Transverse colon (tissue), 4 donors: ENCODE results near the gene IRF6. TPM values are rescaled to one million over a fixed set of nuclear protein-coding genes. Genes with fewer than 3 reads are reported as not detected.
A peak's percentile ranks its signal among the peaks of the same experiment; 100 is the strongest.

Experiments
- DNase-seq: peaks from one replicate; pipeline ENCODE4 v3.0.0-alpha.2; 2019
- H3K27ac ChIP-seq, 4 donors: fragments of 200-600 bp; sonication (generic); 2 replicates each; pipeline ENCODE4 v1.5.1; 2016 to 2018; ENCODE audit warnings: inconsistent platforms in 4 of 4
- H3K27me3 ChIP-seq: fragments of 200-600 bp; sonication (generic); 2 replicates; pipeline ENCODE4 v1.5.1; 2017; ENCODE audit warnings: inconsistent platforms
- H3K36me3 ChIP-seq, 4 donors: fragments of 200-600 bp; sonication (generic); 2 replicates each; pipeline ENCODE4 v1.5.1; 2017 to 2019; ENCODE audit warnings: inconsistent platforms in 4 of 4
- H3K4me1 ChIP-seq, 4 donors: fragments of 200-600 bp; sonication (generic); 2 replicates each; pipeline ENCODE4 v1.5.1; 2017 to 2020; ENCODE audit warnings: inconsistent platforms in 4 of 4
- H3K4me3 ChIP-seq, 4 donors: fragments of 200-600 bp; sonication (generic); 1 replicate in 1 of 4; 2 replicates in 3 of 4; pipeline versions ENCODE4 v1.5.1 to v1.6.1; 2017 to 2019; ENCODE audit warnings: inconsistent platforms in 4 of 4
- H3K9me3 ChIP-seq, 2 donors: fragments of 200-600 bp; sonication (generic); 2 replicates each; pipeline ENCODE4 v1.5.1; 2017 to 2019; ENCODE audit warnings: inconsistent platforms in 2 of 2
- EP300 ChIP-seq: sonication (generic); formaldehyde crosslinking; IDR thresholded peaks from one replicate; pipeline ENCODE4 v1.6.1; 2017; ENCODE audit warnings: antibody characterized with exemption, low read depth
- POLR2A ChIP-seq: fragments of 450-650 bp; IDR thresholded peaks from one replicate; pipeline ENCODE4 v1.6.1; 2016; ENCODE audit warnings: antibody characterized with exemption, mild to moderate bottlenecking, moderate library complexity
- POLR2AphosphoS5 ChIP-seq, 3 donors: sonication (generic); formaldehyde crosslinking; IDR thresholded peaks; one replicate each; pipeline ENCODE4 v1.6.1; 2016; ENCODE audit warnings: antibody characterized with exemption in 3 of 3
- WGBS, 2 donors: methylation state at CpG; one replicate each; pipeline ENCODE4 v1.1.5; 2018; ENCODE audit warnings: low coverage in 1 of 2; 5-methylcytosine and 5-hydroxymethylcytosine counted together
- in situ Hi-C, 4 donors: fragments of 200-750 bp; cut with MboI; loops; one replicate each; pipeline versions ENCODE4 v1.15.0 to v1.15.1; 2017; ENCODE audit warnings: low sequenced_read_pairs in 3 of 4, low pct_ligation_motif_present in 1 of 4, low pct_unique_long_range_greater_than_20kb in 1 of 4
- intact Hi-C: fragments of 100-400 bp; cut with DNase I; formaldehyde crosslinking; loops from one replicate; pipeline ENCODE4 v1.15.1; 2023; ENCODE audit warnings: low total_unique reads
- total RNA-seq, 4 donors: library from RNA; depleted of rRNA; stranded (reverse); fragments of >200 nt; gene quantifications; one replicate each; pipeline ENCODE4 v1.1.0, GENCODE V29; 2016
- TF ChIP-seq, protein P1 (sequence below), 5 experiments: fragments of 200-600 bp in 3 of 5; fragments of 450-650 bp in 2 of 5; sonication (generic) in 3 of 5; IDR thresholded peaks; 1 replicate in 2 of 5; 2 replicates in 3 of 5; pipeline ENCODE4 v1.5.1; 2016 to 2017; ENCODE audit warnings: antibody characterized with exemption in 5 of 5, inconsistent platforms in 3 of 5, mild to moderate bottlenecking in 2 of 5, moderate library complexity in 1 of 5

The IRF6 gene
- total RNA-seq, 4 donors from 2014 or later = 26.1 to 78.0 (median 44.4) TPM

DNA sequence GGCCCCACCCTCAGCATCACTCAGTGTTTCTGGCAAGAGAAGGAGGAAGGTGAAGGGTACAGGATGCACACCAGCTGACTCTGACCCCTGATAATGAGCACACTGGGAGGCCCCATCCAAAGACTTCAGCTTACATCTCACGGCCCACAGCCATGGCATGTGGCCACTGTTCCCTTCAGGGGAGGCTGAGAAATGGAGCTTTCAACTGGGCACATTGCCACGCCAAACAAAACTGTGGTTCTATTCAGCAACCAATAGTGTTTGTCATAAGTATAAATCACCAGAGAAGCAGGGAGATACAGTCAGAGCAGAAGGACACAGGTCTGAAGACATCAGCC is 62.8 kb downstream of the IRF6 start:
- no peak overlapping the region for H3K4me3 ChIP-seq
- peak overlapping the region in 2 of 4 donors; percentile 24 to 39 for H3K27ac ChIP-seq
- H3K4me1 ChIP-seq = peaks cover 0 to 6% (median under 1%) of the 10 kb centered on the region in 4 donors
- 65% methylated on average over 2 of the region's 2 CpGs; no CpG with 5 or more reads in 1 of the 2 donors for WGBS, 2 donors
- no peak for TF ChIP-seq POLR2AphosphoS5 (IDR thresholded peaks at IDR 0.05)
- no peak for TF ChIP-seq POLR2A
- no peak for TF ChIP-seq EP300
- TF ChIP-seq, protein P1, sequence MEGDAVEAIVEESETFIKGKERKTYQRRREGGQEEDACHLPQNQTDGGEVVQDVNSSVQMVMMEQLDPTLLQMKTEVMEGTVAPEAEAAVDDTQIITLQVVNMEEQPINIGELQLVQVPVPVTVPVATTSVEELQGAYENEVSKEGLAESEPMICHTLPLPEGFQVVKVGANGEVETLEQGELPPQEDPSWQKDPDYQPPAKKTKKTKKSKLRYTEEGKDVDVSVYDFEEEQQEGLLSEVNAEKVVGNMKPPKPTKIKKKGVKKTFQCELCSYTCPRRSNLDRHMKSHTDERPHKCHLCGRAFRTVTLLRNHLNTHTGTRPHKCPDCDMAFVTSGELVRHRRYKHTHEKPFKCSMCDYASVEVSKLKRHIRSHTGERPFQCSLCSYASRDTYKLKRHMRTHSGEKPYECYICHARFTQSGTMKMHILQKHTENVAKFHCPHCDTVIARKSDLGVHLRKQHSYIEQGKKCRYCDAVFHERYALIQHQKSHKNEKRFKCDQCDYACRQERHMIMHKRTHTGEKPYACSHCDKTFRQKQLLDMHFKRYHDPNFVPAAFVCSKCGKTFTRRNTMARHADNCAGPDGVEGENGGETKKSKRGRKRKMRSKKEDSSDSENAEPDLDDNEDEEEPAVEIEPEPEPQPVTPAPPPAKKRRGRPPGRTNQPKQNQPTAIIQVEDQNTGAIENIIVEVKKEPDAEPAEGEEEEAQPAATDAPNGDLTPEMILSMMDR (IDR thresholded peaks at IDR 0.05) = no peak
- H3K27me3 ChIP-seq = no peaks in the 10 kb centered on the region
- H3K9me3 ChIP-seq = no peaks in the 10 kb centered on the region
- intact Hi-C loops (no loop called here), in situ Hi-C loops (no loop called here)
- no peaks in the 10 kb centered on the region for H3K36me3 ChIP-seq
- no peak for DNase-seq

DNA sequence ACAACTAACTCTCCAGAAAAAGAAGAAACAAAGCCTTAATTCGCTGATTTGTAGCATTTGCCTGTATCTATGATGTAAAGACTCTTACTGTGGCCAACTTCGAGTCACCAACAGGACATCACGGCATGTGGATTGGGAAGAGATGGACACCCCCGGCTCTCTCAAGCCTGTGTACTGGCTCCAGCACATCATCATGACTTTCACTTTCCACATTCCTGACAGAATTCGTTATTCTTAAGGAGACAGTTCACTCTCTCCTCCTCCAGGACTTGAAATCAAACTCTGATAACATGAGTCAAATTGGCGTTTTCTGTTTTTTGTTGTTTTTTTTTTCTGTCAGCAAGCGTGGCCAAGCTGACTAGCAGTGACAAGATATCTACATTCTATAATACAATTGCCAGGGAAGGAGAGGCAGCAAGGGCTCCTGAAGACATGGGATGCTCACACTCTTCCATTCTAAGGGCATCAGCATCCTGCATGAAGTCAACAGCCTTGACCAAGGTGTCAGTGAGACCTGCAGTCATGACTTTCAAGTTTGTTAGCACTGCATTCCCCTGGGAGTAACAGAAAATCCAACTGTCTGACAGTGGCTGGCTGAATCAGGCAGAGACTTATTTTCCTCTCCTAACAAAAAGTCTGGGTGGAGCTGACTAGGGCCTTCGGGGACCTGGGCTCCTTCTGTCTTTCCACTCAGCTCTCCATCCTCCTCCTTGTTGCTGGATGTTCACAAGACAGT is 63.4 kb downstream of the IRF6 start:
- no peak for DNase-seq
- Histone ChIP-seq H3K4me1 (peaks cover 0 to 3% (median 0%) of the 10 kb centered on the region in 4 donors), H3K27ac (peak overlapping the region in 3 of 4 donors; percentile 24 to 39 (median 35)), H3K36me3 (no peaks in the 10 kb centered on the region), H3K9me3 (no peaks in the 10 kb centered on the region), H3K4me3 (no peak overlapping the region), H3K27me3 (no peaks in the 10 kb centered on the region)
- TF ChIP-seq POLR2A (no peak), POLR2AphosphoS5 (IDR thresholded peaks at IDR 0.05) (no peak), EP300 (no peak)
- TF ChIP-seq, protein P1 (IDR thresholded peaks at IDR 0.05) = no peak
- intact Hi-C loops = no loop called here
- in situ Hi-C loops = no loop called here
- 46 to 55% methylated on average over 5 to 8 of the region's 8 CpGs for WGBS, 2 donors

DNA sequence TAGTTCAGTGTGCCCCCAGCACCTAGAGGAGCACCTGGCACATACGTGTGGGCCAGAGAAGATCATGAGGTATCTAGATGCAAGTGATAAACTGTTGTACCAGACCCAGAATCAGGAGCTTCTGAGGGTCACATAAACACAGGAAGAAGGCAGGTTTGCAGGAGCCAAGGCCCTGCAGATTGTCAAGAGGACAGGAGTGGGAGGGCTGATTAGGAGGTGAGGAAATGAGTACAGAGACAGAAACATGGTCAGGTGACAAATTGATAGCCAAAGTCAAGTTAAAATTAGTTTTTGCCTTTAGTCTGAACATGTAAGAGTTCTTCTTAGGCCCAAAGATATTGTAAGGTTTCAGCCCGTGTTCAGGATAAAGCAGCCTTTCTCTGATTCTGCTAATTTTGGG is 64.1 kb downstream of the IRF6 start:
- H3K27ac ChIP-seq = peak overlapping the region in 3 of 4 donors; percentile 24 to 39 (median 35)
- 88 to 90% methylated on average over 2 of the region's 2 CpGs for WGBS, 2 donors
- peaks cover 0 to 3% (median 0%) of the 10 kb centered on the region in 4 donors for H3K4me1 ChIP-seq
- intact Hi-C loops = no loop called here
- H3K27me3 ChIP-seq = no peaks in the 10 kb centered on the region
- no peaks in the 10 kb centered on the region for H3K9me3 ChIP-seq
- no peak overlapping the region for H3K4me3 ChIP-seq
- no peak for DNase-seq
- TF ChIP-seq POLR2A (no peak), EP300 (no peak), POLR2AphosphoS5 (IDR thresholded peaks at IDR 0.05) (no peak)
- TF ChIP-seq, protein P1 (IDR thresholded peaks at IDR 0.05) = no peak
- in situ Hi-C loops = no loop called here
- no peaks in the 10 kb centered on the region for H3K36me3 ChIP-seq

DNA sequence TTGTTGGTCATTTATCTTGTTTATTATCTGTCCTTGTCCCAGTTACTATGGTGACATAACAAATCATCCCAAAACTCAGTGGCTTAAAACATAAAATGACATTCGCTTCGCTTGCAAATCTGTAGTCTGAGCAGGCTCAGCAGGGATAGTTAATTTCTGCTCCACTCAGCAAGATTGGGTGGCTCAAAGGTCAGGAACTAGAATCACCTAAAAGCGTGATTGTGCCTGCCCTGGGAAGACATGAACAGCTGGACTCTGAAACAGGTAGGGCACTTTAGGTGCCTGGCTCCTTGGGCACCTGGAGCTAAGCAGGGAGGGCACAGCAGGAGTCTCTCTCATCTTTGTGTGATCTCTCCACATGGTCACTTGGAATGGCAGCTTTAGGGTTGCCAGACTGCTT is 64.7 kb downstream of the IRF6 start:
- 85 to 90% methylated on average over 2 to 3 of the region's 3 CpGs for WGBS, 2 donors
- Histone ChIP-seq H3K4me1 (peaks cover 0 to 3% (median 0%) of the 10 kb centered on the region in 4 donors), H3K27me3 (no peaks in the 10 kb centered on the region), H3K27ac (no peak overlapping the region), H3K4me3 (no peak overlapping the region), H3K36me3 (no peaks in the 10 kb centered on the region), H3K9me3 (no peaks in the 10 kb centered on the region)
- DNase-seq = no peak
- no peak for TF ChIP-seq EP300
- TF ChIP-seq POLR2AphosphoS5 (IDR thresholded peaks at IDR 0.05) = no peak
- no peak for TF ChIP-seq POLR2A
- TF ChIP-seq, protein P1 (IDR thresholded peaks at IDR 0.05) = no peak
- in situ Hi-C loops (no loop called here), intact Hi-C loops (no loop called here)
